ENCODE data around the gene LCOR.

Gene LCOR

DNA sequence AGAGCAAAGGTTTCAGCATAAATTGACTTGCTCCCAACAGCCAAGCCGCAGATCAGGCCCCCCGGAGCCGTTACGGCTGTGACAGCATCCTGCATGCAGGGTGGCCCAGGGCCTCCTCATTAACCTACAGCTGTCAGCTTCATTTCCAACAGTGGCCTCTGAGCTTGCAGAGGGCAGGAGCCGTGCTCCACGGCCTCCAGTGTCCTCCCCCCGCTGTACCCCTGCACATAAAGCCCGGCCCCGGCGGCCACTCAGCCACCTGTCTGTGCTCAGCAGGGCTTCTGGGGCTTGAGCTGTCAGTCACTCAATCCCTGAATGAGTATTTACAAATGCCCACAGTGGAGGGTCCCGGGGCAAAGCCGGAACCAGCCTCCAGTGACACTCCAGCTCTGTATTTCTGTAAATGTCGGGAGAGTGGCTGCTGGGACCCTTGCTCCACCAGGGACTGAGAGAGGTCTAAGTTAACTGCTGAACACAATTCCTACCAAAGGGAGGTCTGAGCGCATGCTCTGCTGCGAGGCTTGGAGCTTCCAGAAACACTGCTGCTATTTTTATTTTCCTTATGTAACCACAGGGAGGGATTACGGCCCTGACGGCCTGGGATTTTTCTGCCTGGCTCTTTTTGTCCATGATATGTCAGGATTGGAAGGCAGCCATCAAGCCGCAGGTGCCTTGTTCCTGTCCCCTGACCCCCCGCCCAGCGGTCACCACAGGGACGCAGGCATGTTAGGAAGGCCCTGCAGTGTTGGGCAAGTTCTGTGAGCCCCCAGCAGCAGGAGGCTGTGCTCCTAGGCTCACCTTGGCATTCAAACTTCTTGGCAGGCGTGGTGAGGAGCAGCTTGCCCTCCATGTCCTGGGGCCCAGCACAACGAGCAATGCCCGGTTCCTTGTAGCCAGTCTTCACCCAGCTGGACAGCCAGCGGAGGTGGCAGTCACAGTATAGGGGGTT lies 188.6 kb downstream of the LCOR start:
- Histone ChIP-seq H3K27ac (peak overlapping the region; percentile 70 to 71), H3K4me3 (peak overlapping the region; percentile 20)
- TF ChIP-seq, protein P1, sequence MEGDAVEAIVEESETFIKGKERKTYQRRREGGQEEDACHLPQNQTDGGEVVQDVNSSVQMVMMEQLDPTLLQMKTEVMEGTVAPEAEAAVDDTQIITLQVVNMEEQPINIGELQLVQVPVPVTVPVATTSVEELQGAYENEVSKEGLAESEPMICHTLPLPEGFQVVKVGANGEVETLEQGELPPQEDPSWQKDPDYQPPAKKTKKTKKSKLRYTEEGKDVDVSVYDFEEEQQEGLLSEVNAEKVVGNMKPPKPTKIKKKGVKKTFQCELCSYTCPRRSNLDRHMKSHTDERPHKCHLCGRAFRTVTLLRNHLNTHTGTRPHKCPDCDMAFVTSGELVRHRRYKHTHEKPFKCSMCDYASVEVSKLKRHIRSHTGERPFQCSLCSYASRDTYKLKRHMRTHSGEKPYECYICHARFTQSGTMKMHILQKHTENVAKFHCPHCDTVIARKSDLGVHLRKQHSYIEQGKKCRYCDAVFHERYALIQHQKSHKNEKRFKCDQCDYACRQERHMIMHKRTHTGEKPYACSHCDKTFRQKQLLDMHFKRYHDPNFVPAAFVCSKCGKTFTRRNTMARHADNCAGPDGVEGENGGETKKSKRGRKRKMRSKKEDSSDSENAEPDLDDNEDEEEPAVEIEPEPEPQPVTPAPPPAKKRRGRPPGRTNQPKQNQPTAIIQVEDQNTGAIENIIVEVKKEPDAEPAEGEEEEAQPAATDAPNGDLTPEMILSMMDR (IDR thresholded peaks at IDR 0.05): no peak
- no peak for DNase-seq (ENCODE audit: low spot score)

DNA sequence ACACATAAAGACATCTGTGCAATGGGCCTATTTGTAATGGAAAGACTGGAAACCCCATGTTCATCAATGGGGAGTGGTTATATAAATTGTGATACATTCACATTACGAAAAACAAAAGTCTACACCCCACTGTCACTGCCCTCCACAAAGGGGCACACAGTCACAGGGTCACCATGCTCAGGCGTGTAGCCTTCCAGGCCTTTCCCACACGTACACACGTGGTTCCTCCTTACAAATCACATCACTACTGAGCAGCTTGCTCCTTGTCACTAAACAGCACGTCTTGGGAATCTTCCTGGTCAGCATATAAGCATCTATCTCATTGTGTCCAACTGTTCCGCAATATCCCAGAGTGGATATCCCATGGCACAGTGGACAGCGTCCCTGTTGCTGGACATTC lies 190.5 kb downstream of the LCOR start:
- Histone ChIP-seq H3K4me3 (no peak overlapping the region), H3K27ac (no peak overlapping the region)
- no peak for DNase-seq (ENCODE audit: low spot score)
- TF ChIP-seq, protein P1 (IDR thresholded peaks at IDR 0.05): no peak

DNA sequence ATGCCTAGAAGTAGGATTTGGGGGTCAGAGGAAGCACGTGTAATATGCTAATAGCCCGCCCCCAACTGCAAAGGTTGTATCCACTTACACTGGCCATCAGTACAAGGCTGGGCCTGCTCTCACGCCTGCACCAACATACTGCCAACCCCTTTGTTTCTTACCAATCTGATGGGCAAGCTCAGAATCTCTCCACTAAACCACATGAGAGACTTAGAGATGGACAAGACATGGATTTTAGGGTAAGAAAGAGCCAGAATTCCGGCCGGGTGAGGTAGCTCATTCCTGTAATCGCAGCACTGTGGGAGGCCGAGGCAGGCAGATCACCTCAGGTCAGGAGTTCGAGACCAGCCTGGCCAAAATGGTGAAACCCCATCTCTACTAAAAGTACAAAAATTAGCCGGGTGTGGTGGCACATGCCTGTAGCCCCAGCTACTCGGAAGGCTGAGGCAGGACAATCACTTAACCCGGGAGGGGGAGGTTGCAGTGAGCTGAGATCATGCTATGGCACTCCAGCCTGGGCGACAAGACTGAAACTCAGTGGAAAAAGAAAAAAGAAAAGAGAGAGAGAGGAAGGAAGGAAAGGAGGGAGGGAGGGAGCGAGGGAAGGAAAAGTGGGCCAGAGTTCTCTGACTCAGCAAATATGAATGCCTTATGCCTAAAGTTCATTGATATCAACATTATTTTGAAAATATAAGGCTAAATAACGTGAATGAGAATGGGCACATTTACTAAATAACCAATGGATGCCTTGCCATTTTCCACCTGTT lies 191.5 kb downstream of the LCOR start:
- TF ChIP-seq, protein P1 (IDR thresholded peaks at IDR 0.05): no peak
- H3K4me3 ChIP-seq: peak overlapping the region; percentile 11
- H3K27ac ChIP-seq: peak overlapping the region; percentile 76
- no peak for DNase-seq (ENCODE audit: low spot score)

DNA sequence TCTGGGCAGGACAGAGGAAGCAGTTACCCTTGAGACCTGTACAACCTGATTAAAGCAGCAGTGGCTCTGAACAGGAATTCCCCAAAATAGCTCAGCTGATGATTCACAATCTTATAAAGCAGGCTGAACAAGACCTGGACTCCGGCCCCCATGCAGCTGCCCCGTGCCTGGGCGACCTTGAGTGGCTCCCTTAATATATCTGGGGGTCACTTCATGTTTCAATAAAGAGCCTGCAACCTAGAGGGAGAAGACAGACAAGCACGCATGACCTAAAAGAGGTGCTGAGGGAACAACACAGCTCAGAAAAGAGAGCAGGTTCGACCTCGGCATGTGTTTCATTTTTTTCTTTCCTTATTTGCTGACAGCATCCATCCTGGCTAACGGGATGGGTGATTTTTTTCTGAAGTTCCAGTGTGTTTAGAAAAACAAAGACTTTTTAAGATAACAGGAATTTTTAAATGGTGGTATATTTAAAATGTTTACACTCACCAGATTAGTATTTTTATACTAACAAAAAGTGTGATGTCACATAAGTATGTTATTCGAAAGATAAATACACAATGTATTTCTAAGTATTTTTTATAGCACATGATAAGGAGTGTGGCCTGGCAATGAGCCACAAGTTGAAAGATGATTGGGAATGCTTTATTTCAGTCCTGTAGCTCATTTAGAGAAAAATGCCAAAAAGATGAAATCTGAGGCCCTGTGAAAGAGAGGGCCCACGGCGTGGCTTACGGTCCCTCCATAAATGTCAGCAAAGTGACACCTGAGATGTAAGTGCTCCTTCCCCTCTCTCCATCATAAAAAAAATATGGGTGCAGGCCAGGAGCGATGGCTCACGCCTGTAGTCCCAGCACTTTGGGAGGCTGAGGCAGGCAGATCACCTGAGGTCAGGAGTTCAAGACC lies 192.3 kb downstream of the LCOR start:
- DNase-seq (ENCODE audit: low spot score): no peak
- H3K27ac ChIP-seq: peak overlapping the region; percentile 76
- peak overlapping the region; percentile 11 for H3K4me3 ChIP-seq
- TF ChIP-seq, protein P1 (IDR thresholded peaks at IDR 0.05): no peak

DNA sequence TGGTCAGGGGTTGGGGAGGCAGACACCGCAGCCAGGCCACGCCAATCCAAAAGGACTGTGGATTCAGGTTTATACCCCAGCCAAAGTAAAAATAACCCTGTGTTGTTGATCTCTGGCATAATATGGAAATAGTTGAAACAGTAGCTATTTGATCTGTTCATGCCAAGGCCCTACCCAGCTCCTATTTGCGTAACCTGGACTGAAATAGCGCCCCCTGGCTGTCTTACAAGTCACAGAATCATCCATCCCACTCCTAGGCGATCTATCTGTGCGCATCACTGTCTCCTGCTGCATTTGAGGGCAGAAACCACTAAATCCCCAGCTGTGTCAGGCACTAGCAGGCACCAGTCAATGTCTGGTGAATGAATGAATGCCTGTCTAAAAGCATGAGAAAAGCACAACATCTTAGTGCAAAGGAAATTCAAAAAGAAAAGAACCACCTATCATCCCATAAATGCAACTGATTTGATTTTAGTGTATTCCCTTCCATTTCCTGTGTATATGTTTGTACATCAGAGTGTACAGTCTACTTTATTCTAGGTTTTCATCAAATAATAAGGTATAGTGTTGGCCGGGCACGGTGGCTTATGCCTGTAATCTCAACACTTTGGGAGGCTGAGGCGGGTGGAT lies 193.6 kb downstream of the LCOR start:
- H3K4me3 ChIP-seq: no peak overlapping the region
- no peak for DNase-seq (ENCODE audit: low spot score)
- peak overlapping the region; percentile 76 for H3K27ac ChIP-seq
- TF ChIP-seq, protein P1 (IDR thresholded peaks at IDR 0.05): peak; percentile 59

DNA sequence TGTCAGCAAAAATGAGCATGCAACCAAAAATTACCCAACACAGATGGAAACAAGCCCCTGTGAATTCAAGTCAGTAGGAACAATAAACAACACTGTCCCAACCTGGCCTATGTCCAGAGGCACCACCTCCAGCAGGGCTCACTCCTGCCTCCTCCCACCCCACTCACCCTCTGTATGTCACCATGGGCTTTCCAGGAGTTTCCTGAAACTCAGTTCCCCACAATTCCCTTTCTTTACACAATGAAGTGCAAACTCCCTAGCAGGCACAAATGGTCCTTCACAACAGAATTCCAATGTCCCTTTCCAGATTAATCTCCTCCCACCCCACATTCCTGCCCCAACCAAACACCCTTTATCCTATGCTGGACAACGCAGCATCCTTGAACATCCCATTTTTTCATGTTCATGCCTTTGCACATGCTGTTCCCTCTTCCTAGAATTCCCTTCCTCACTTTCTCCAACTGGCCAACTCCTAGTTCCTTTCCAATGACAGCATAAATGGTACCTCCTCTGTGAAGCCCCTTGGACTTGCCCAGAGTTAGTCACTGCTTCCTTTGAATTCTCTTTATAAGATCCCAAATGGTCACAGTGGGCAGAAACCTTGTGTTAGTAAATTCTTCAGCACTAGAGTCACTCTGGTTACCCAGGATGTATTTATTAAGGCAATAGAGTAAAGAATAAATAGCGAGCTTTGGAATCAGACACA lies 196.2 kb downstream of the LCOR start:
- Histone ChIP-seq H3K4me3 (no peak overlapping the region), H3K27ac (no peak overlapping the region)
- no peak for DNase-seq (ENCODE audit: low spot score)
- TF ChIP-seq, protein P1 (IDR thresholded peaks at IDR 0.05): no peak

Data from coronary artery (tissue), 2 donors.